WTC11 (cell line): ENCODE results near the gene MFSD11. TPM values are rescaled to one million over a fixed set of nuclear protein-coding genes. Genes with fewer than 3 reads are reported as not detected.

Experiments
- ATAC-seq: fragments of 200-7000 bp; cut with Tn5 transposase; 2 replicates; pipeline ENCODE4 v1.10.0; 2021; ENCODE audit warnings: mild to moderate bottlenecking, moderate library complexity
- CTCF ChIA-PET: fragments of 300-600 bp; sonication (Branson Sonifier 250); formaldehyde crosslinking; loops from one replicate; lab custom pipeline; 2021; ENCODE audit warnings: antibody characterized with exemption; lab: Charles Lee
- POLR2A ChIA-PET: fragments of 350-600 bp; sonication (Branson Sonifier 250); formaldehyde crosslinking; loops from one replicate; lab custom pipeline; 2021; ENCODE audit warnings: antibody characterized with exemption; lab: Charles Lee
- DNase-seq: peaks from one replicate; pipeline ENCODE4 v3.0.0; 2021; ENCODE audit warnings: low spot score
- H3K27ac Mint-ChIP-seq: 2 replicates; pipeline ENCODE4 v1.8.0; 2021; ENCODE audit warnings: mixed read lengths
- H3K27me3 Mint-ChIP-seq: 2 replicates; pipeline ENCODE4 v1.8.0; 2021; ENCODE audit warnings: low read depth, mild to moderate bottlenecking, moderate library complexity, mixed read lengths
- H3K36me3 Mint-ChIP-seq: 2 replicates; pipeline ENCODE4 v1.8.0; 2021; ENCODE audit warnings: mixed read lengths
- H3K4me1 Mint-ChIP-seq: 2 replicates; pipeline ENCODE4 v1.8.0; 2022; ENCODE audit warnings: mixed read lengths
- H3K4me3 Mint-ChIP-seq: 2 replicates; pipeline ENCODE4 v1.8.0; 2021; ENCODE audit warnings: mild to moderate bottlenecking, moderate library complexity, mixed read lengths
- H3K9me3 Mint-ChIP-seq: 2 replicates; pipeline ENCODE4 v1.8.0; 2021; ENCODE audit warnings: mixed read lengths
- AFF4 ChIP-seq: sonication (generic); formaldehyde crosslinking; IDR thresholded peaks from 2 replicates; pipeline ENCODE4 v1.8.1; 2023; ENCODE audit warnings: mild to moderate bottlenecking, missing genetic modification reagents, borderline replicate concordance
- ATF1 ChIP-seq: sonication (generic); formaldehyde crosslinking; IDR thresholded peaks from 2 replicates; pipeline ENCODE4 v1.8.1; 2023; ENCODE audit warnings: mild to moderate bottlenecking, moderate library complexity, missing genetic modification reagents
- CDX4 ChIP-seq: fragments of 250-450 bp; sonication (Bioruptor Pico); IDR thresholded peaks from 2 replicates; pipeline ENCODE4 v1.9.0; 2021; ENCODE audit warnings: moderate library complexity, mild to moderate bottlenecking, inconsistent platforms, borderline replicate concordance
- CREM ChIP-seq: sonication (generic); formaldehyde crosslinking; IDR thresholded peaks from 2 replicates; pipeline ENCODE4 v1.8.1; 2022; ENCODE audit warnings: mild to moderate bottlenecking, missing genetic modification reagents, moderate library complexity
- E2F1 ChIP-seq: sonication (generic); formaldehyde crosslinking; IDR thresholded peaks from 2 replicates; pipeline ENCODE4 v1.8.0; 2022; ENCODE audit warnings: mild to moderate bottlenecking, missing genetic modification reagents
- E2F4 ChIP-seq: sonication (generic); formaldehyde crosslinking; IDR thresholded peaks from 2 replicates; pipeline ENCODE4 v1.8.1; 2022; ENCODE audit warnings: low read depth, mild to moderate bottlenecking, moderate library complexity, missing genetic modification reagents, borderline replicate concordance
- JAZF1 ChIP-seq: fragments of 250-450 bp; sonication (Bioruptor Pico); IDR thresholded peaks from 2 replicates; pipeline ENCODE4 v1.9.0; 2021; ENCODE audit warnings: moderate library complexity, mild to moderate bottlenecking, inconsistent platforms
- NFE2L1 ChIP-seq: sonication (generic); formaldehyde crosslinking; IDR thresholded peaks from 2 replicates; pipeline ENCODE4 v1.8.1; 2023; ENCODE audit warnings: missing genetic modification reagents
- NR2C2 ChIP-seq: sonication (generic); formaldehyde crosslinking; IDR thresholded peaks from 2 replicates; pipeline ENCODE4 v1.8.0; 2022; ENCODE audit warnings: mild to moderate bottlenecking, missing genetic modification reagents
- NR3C1 ChIP-seq: sonication (generic); formaldehyde crosslinking; conservative IDR thresholded peaks from 2 replicates; pipeline ENCODE4 v1.8.1; 2023; ENCODE audit warnings: low read depth, mild to moderate bottlenecking, missing genetic modification reagents
- TEAD1 ChIP-seq: sonication (generic); formaldehyde crosslinking; IDR thresholded peaks from 2 replicates; pipeline ENCODE4 v1.8.0; 2022; ENCODE audit warnings: mild to moderate bottlenecking, missing genetic modification reagents
- TP53 ChIP-seq: sonication (generic); formaldehyde crosslinking; IDR thresholded peaks from 2 replicates; pipeline ENCODE4 v1.8.1; 2023; ENCODE audit warnings: mild to moderate bottlenecking, missing genetic modification reagents
- ZMAT4 ChIP-seq: fragments of 250-450 bp; sonication (Bioruptor Pico); IDR thresholded peaks from 2 replicates; pipeline ENCODE4 v1.9.0; 2021; ENCODE audit warnings: mild to moderate bottlenecking
- ZNF138 ChIP-seq: sonication (generic); formaldehyde crosslinking; conservative IDR thresholded peaks from 2 replicates; pipeline ENCODE4 v1.8.1; 2022; ENCODE audit warnings: mild to moderate bottlenecking, moderate library complexity, missing genetic modification reagents
- ZNF671 ChIP-seq: fragments of 250-450 bp; sonication (Bioruptor Pico); IDR thresholded peaks from 2 replicates; pipeline ENCODE4 v1.8.0; 2021; ENCODE audit warnings: mild to moderate bottlenecking
- total RNA-seq: library from RNA; stranded (reverse); gene quantifications from 3 replicates; pipeline ENCODE4 v1.2.3, GENCODE V29; 2021
- TF ChIP-seq, protein P1 (sequence below): fragments of 200-600 bp; IDR thresholded peaks from 2 replicates; pipeline ENCODE4 v1.8.0; 2022; ENCODE audit warnings: antibody characterized with exemption
- TF ChIP-seq, protein P2 (sequence below): fragments of 250-450 bp; sonication (Bioruptor Pico); IDR thresholded peaks from 2 replicates; pipeline ENCODE4 v1.9.0; 2021; ENCODE audit warnings: mild to moderate bottlenecking, borderline replicate concordance
- TF ChIP-seq, protein P3 (sequence below): sonication (generic); formaldehyde crosslinking; IDR thresholded peaks from 2 replicates; pipeline ENCODE4 v1.8.1; 2022; ENCODE audit warnings: mild to moderate bottlenecking, missing genetic modification reagents, moderate library complexity, borderline replicate concordance

The MFSD11 gene
- total RNA-seq, 1 experiment from 2014 or later = 16.6 TPM

GRCh38 chr17:76720941-76721340, 17.0 kb upstream of the MFSD11 start:
- Mint-ChIP-seq H3K27ac (no peak overlapping the region), H3K4me3 (no peak overlapping the region), H3K9me3 (no peaks in the 10 kb centered on the region), H3K27me3 (no peaks in the 10 kb centered on the region), H3K4me1 (peaks cover 8% of the 10 kb centered on the region), H3K36me3 (peaks cover 61% of the 10 kb centered on the region)
- no peak for ATAC-seq
- ChIA-PET POLR2A (no interaction called here), CTCF (interaction anchor here (1.1 kb wide), 1 partner anchor 40 kb away, joined by 3 read pairs; no protein-coding TSS in a partner anchor)
- no peak for DNase-seq
- TF ChIP-seq TEAD1 (CRISPR knock-in tag) (no peak), ZNF671 (CRISPR knock-in tag) (no peak), CDX4 (no peak), JAZF1 (CRISPR knock-in tag) (no peak), AFF4 (no peak), ATF1 (CRISPR knock-in tag) (no peak), NFE2L1 (no peak), E2F1 (CRISPR knock-in tag) (no peak), NR2C2 (no peak), ZMAT4 (no peak), ZNF138 (no peak), E2F4 (no peak), TP53 (CRISPR knock-in tag) (no peak), NR3C1 (CRISPR knock-in tag) (no peak), CREM (CRISPR knock-in tag) (no peak)
- TF ChIP-seq, protein P1, sequence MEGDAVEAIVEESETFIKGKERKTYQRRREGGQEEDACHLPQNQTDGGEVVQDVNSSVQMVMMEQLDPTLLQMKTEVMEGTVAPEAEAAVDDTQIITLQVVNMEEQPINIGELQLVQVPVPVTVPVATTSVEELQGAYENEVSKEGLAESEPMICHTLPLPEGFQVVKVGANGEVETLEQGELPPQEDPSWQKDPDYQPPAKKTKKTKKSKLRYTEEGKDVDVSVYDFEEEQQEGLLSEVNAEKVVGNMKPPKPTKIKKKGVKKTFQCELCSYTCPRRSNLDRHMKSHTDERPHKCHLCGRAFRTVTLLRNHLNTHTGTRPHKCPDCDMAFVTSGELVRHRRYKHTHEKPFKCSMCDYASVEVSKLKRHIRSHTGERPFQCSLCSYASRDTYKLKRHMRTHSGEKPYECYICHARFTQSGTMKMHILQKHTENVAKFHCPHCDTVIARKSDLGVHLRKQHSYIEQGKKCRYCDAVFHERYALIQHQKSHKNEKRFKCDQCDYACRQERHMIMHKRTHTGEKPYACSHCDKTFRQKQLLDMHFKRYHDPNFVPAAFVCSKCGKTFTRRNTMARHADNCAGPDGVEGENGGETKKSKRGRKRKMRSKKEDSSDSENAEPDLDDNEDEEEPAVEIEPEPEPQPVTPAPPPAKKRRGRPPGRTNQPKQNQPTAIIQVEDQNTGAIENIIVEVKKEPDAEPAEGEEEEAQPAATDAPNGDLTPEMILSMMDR = no peak
- TF ChIP-seq, protein P2, sequence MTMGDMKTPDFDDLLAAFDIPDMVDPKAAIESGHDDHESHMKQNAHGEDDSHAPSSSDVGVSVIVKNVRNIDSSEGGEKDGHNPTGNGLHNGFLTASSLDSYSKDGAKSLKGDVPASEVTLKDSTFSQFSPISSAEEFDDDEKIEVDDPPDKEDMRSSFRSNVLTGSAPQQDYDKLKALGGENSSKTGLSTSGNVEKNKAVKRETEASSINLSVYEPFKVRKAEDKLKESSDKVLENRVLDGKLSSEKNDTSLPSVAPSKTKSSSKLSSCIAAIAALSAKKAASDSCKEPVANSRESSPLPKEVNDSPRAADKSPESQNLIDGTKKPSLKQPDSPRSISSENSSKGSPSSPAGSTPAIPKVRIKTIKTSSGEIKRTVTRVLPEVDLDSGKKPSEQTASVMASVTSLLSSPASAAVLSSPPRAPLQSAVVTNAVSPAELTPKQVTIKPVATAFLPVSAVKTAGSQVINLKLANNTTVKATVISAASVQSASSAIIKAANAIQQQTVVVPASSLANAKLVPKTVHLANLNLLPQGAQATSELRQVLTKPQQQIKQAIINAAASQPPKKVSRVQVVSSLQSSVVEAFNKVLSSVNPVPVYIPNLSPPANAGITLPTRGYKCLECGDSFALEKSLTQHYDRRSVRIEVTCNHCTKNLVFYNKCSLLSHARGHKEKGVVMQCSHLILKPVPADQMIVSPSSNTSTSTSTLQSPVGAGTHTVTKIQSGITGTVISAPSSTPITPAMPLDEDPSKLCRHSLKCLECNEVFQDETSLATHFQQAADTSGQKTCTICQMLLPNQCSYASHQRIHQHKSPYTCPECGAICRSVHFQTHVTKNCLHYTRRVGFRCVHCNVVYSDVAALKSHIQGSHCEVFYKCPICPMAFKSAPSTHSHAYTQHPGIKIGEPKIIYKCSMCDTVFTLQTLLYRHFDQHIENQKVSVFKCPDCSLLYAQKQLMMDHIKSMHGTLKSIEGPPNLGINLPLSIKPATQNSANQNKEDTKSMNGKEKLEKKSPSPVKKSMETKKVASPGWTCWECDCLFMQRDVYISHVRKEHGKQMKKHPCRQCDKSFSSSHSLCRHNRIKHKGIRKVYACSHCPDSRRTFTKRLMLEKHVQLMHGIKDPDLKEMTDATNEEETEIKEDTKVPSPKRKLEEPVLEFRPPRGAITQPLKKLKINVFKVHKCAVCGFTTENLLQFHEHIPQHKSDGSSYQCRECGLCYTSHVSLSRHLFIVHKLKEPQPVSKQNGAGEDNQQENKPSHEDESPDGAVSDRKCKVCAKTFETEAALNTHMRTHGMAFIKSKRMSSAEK (CRISPR knock-in tag) = no peak
- TF ChIP-seq, protein P3, sequence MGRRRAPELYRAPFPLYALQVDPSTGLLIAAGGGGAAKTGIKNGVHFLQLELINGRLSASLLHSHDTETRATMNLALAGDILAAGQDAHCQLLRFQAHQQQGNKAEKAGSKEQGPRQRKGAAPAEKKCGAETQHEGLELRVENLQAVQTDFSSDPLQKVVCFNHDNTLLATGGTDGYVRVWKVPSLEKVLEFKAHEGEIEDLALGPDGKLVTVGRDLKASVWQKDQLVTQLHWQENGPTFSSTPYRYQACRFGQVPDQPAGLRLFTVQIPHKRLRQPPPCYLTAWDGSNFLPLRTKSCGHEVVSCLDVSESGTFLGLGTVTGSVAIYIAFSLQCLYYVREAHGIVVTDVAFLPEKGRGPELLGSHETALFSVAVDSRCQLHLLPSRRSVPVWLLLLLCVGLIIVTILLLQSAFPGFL (CRISPR knock-in tag) = no peak
